ENCODE measurements around the gene AJM1.

AJM1 gene

GRCh38 chr9:136849960-136850865 is 7.9 kb downstream of the AJM1 start:
- ChIA-PET CTCF (no interaction called here), POLR2A (no interaction called here)
- TF ChIP-seq CTCF (IDR thresholded peaks at IDR 0.05; ENCODE audit: control extremely low read depth, extremely low read depth, low read depth, missing control alignments) = no peak
- no peak for DNase-seq (ENCODE audit: extremely low spot score)

GRCh38 chr9:136850866-136851775 is 8.8 kb downstream of the AJM1 start:
- ChIA-PET CTCF (no interaction called here), POLR2A (interaction anchor here (1.2 kb wide), 1 partner anchor 9 kb away, joined by 4 read pairs; the partner anchor contains the start of gene AJM1)
- TF ChIP-seq CTCF (IDR thresholded peaks at IDR 0.05; ENCODE audit: control extremely low read depth, extremely low read depth, low read depth, missing control alignments) = no peak
- no peak for DNase-seq (ENCODE audit: extremely low spot score)

GRCh38 chr9:136851941-136852663 is 9.8 kb downstream of the AJM1 start, which contains the start of gene MAMDC4:
Gene MAMDC4, plus strand, starts transcription at chr9:136852346. Its CDS starts 71 bp downstream, at chr9:136852417.
- ChIA-PET CTCF (no interaction called here), POLR2A (interaction anchor here (1.2 kb wide), 1 partner anchor 10 kb away, joined by 4 read pairs; the partner anchor contains the start of gene AJM1)
- no peak for DNase-seq (ENCODE audit: extremely low spot score)

GRCh38 chr9:136852664-136853595 is 10.7 kb downstream of the AJM1 start:
- ChIA-PET POLR2A (interaction anchor here (1.2 kb wide), 1 partner anchor 10 kb away, joined by 4 read pairs; the partner anchor contains the start of gene AJM1), CTCF (interaction anchor here (2.1 kb wide), 1 partner anchor 9 kb away, joined by 5 read pairs; no protein-coding TSS in a partner anchor)
- DNase-seq (ENCODE audit: extremely low spot score) = no peak
- no peak for TF ChIP-seq CTCF (IDR thresholded peaks at IDR 0.05; ENCODE audit: control extremely low read depth, extremely low read depth, low read depth, missing control alignments)

More at GRCh38 chr9:136851941-136852663, 9.8 kb downstream of the AJM1 start, which contains the start of gene MAMDC4:
- TF ChIP-seq CTCF (IDR thresholded peaks at IDR 0.05; ENCODE audit: control extremely low read depth, extremely low read depth, low read depth, missing control alignments) = no peak

- POLR2A ChIA-PET = no interaction called here
- no peak for TF ChIP-seq CTCF (IDR thresholded peaks at IDR 0.05; ENCODE audit: control extremely low read depth, extremely low read depth, low read depth, missing control alignments)
- CTCF ChIA-PET = interaction anchor here (1.7 to 2.1 kb wide), 2 partner anchors 10 to 181 kb away, joined by 4 to 5 read pairs; no protein-coding TSS in a partner anchor
These were observed 11.4 kb downstream of the AJM1 start for GRCh38 chr9:136853596-136854112.

More at GRCh38 chr9:136853596-136854112, 11.4 kb downstream of the AJM1 start:
- DNase-seq (ENCODE audit: extremely low spot score) = no peak
